Pancreas (tissue), 10 donors: ENCODE measurements around the gene ARHGAP32. TPM values are rescaled to one million over a fixed set of nuclear protein-coding genes. Genes with fewer than 3 reads are reported as not detected.
A peak's percentile ranks its signal among the peaks of the same experiment; 100 is the strongest.

Experiments
- ATAC-seq, 4 donors: fragments of 200-7000 bp; cut with Tn5 transposase; one replicate each; pipeline versions ENCODE4 v1.8.0 to v1.9.1; 2020; ENCODE audit warnings: mild to moderate bottlenecking in 4 of 4, moderate library complexity in 4 of 4
- DNase-seq, 6 donors: peaks; one replicate each; pipeline ENCODE4 v3.0.0-alpha.2; 2020
- FAIRE-seq: peaks from 2 replicates; lab custom pipeline; 2012; peaks lifted over from hg19 to GRCh38; lab: Jason Lieb, UNC
- H3K27ac ChIP-seq, 4 donors: fragments of 200-600 bp; sonication (generic); 1 replicate in 3 of 4; 2 replicates in 1 of 4; pipeline versions ENCODE4 v1.5.0 to v1.8.0; 2020
- H3K27me3 ChIP-seq, 4 donors: fragments of 200-600 bp; one replicate each; pipeline ENCODE4 v1.8.0; 2021
- H3K36me3 ChIP-seq, 3 donors: fragments of 200-600 bp; sonication (generic) in 1 of 3; one replicate each; pipeline versions ENCODE4 v1.5.0 to v1.8.0; 2020 to 2021
- H3K4me1 ChIP-seq, 3 donors: fragments of 200-600 bp; one replicate each; pipeline ENCODE4 v1.8.0; 2021
- H3K4me3 ChIP-seq, 4 donors: fragments of 200-600 bp; sonication (generic) in 2 of 4; one replicate each; pipeline versions ENCODE4 v1.5.0 to v1.8.0; 2020 to 2021
- H3K9me3 ChIP-seq, 4 donors: fragments of 200-600 bp; one replicate each; pipeline ENCODE4 v1.8.0; 2021
- WGBS, 2 donors: extraction: QIAGEN DNeasy Blood & Tissue Kit; methylation state at CpG; one replicate each; pipeline ENCODE4 v1.1.7; 2013; 5-methylcytosine and 5-hydroxymethylcytosine counted together
- intact Hi-C, 3 donors: fragments of 100-400 bp; cut with DNase I; formaldehyde crosslinking; loops; one replicate each; pipeline versions ENCODE4 v1.11.1 to v1.14.2; 2022
- polyA plus RNA-seq, 2 donors: library from polyadenylated mRNA; stranded (reverse); fragments of 200-250 nt; gene quantifications; one replicate each; pipeline ENCODE4 v1.2.3, GENCODE V29; 2013
- total RNA-seq, 6 donors: library from RNA; stranded (reverse); fragmentation: NEBNext Ultra II Directional in 4 of 6; extraction: Animal tissue kit (Norgen Biotek cat#: 25700) in 4 of 6; gene quantifications; one replicate each; pipeline versions ENCODE4 v1.2.1 to v1.2.4, GENCODE V29; 2021 to 2023
- TF ChIP-seq, protein P1 (sequence below), 4 donors: fragments of 200-600 bp; sonication (generic) in 3 of 4; IDR thresholded peaks; one replicate each; pipeline versions ENCODE4 v1.5.0 to v1.8.0; 2021; ENCODE audit warnings: antibody characterized with exemption in 4 of 4
- donor health status: healthy with polysubstance abuse.
- donor health status: DM: no; HTN: no; CAD: no; lungs with moderate emphysema.
- donor health status: DM: no; HTN: no; CAD: no.
- donor health status: control.
- donor health status: control.
- donor health status: Bipolar disorder and iron deficiency.
- donor health status: DM: yes; HTN: yes; CAD: no.
- donor health status: DM: no; HTN: no; CAD: no.
- donor health status: DM: no; HTN: no; CAD: no.
- donor health status: DM: yes; HTN: yes; CAD: no.

The ARHGAP32 gene
- total and polyA plus RNA-seq, 8 donors, result 5.0 to 36.6 (median 22.3) TPM

DNA sequence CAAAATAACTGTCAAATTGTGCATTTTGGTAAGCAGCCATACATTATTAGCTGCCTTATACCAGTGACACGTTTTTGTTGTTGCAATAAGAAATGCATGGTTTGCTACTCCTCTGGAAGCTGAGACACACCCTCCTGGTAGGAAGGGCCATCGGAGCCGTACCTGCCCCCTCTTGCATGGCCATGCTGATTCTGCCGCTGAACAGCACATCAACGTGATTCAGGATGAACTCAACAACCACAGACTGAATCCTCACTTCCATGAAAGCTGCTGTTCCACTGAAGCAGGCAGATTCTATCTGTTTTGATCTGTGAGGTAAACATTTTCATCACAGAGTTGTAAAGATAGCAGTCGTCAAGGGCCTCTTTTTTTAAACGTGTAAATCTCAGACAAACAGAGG, 210.9 kb downstream of the ARHGAP32 start:
- H3K27ac ChIP-seq, result no peak overlapping the region
- intact Hi-C loops, result no loop called here
- 56 to 66% methylated on average over 7 of the region's 7 CpGs for WGBS, 2 donors
- peaks cover 0 to 55% (median 11%) of the 10 kb centered on the region in 3 donors for H3K36me3 ChIP-seq
- H3K4me1 ChIP-seq, result no peaks in the 10 kb centered on the region
- no peak for FAIRE-seq
- no peaks in the 10 kb centered on the region for H3K9me3 ChIP-seq
- H3K4me3 ChIP-seq, result no peak overlapping the region
- TF ChIP-seq, protein P1, sequence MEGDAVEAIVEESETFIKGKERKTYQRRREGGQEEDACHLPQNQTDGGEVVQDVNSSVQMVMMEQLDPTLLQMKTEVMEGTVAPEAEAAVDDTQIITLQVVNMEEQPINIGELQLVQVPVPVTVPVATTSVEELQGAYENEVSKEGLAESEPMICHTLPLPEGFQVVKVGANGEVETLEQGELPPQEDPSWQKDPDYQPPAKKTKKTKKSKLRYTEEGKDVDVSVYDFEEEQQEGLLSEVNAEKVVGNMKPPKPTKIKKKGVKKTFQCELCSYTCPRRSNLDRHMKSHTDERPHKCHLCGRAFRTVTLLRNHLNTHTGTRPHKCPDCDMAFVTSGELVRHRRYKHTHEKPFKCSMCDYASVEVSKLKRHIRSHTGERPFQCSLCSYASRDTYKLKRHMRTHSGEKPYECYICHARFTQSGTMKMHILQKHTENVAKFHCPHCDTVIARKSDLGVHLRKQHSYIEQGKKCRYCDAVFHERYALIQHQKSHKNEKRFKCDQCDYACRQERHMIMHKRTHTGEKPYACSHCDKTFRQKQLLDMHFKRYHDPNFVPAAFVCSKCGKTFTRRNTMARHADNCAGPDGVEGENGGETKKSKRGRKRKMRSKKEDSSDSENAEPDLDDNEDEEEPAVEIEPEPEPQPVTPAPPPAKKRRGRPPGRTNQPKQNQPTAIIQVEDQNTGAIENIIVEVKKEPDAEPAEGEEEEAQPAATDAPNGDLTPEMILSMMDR (IDR thresholded peaks at IDR 0.05), result no peak
- no peak for DNase-seq
- ATAC-seq, result no peak
- H3K27me3 ChIP-seq, result no peaks in the 10 kb centered on the region

- Histone ChIP-seq H3K4me3 (no peak overlapping the region), H3K9me3 (no peaks in the 10 kb centered on the region), H3K36me3 (peaks cover 0 to 56% (median 5%) of the 10 kb centered on the region in 3 donors), H3K4me1 (no peaks in the 10 kb centered on the region), H3K27me3 (no peaks in the 10 kb centered on the region), H3K27ac (no peak overlapping the region)
- 93% methylated on average over 13 of the region's 13 CpGs for WGBS, 2 donors
- ATAC-seq (no peak), DNase-seq (no peak), FAIRE-seq (no peak)
- intact Hi-C loops, result no loop called here
- TF ChIP-seq, protein P1 (IDR thresholded peaks at IDR 0.05), result no peak
Measured at GRCh38 chr11:128970598-128971190, 221.4 kb downstream of the ARHGAP32 start.

DNA sequence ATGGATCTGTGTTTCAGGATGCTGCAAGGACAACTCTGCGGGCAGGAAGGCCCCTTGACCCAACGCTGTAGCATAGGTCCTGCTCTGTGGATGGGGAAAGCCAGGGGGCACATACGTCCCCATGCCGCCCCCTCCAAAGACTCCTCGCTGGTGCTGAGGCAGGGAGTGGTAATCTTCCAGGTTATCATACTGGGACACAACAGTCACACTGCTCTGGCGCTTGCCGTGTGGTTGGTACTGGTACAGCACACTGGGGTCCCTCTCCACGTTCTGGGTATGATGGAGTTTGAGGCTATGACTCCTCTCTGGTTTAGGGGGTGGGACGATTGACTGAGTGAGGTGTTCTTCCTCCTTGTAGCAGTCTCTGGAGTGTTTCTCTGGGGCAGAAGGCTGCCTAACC, 223.2 kb downstream of the ARHGAP32 start:
- no peak for DNase-seq
- Histone ChIP-seq H3K4me1 (no peaks in the 10 kb centered on the region), H3K27ac (no peak overlapping the region), H3K36me3 (peaks cover 0 to 46% (median 5%) of the 10 kb centered on the region in 3 donors), H3K9me3 (no peaks in the 10 kb centered on the region), H3K4me3 (no peak overlapping the region), H3K27me3 (no peaks in the 10 kb centered on the region)
- TF ChIP-seq, protein P1 (IDR thresholded peaks at IDR 0.05), result no peak
- 88 to 95% methylated on average over 9 of the region's 9 CpGs for WGBS, 2 donors
- no peak for FAIRE-seq
- ATAC-seq, result no peak
- intact Hi-C loops, result no loop called here

- no peaks in the 10 kb centered on the region for H3K27me3 ChIP-seq
- TF ChIP-seq, protein P1 (IDR thresholded peaks at IDR 0.05), result no peak
- FAIRE-seq, result no peak
- no peaks in the 10 kb centered on the region for H3K4me1 ChIP-seq
- no peak for ATAC-seq
- WGBS, 2 donors, result 87 to 90% methylated on average over 6 of the region's 6 CpGs
- no peaks in the 10 kb centered on the region for H3K9me3 ChIP-seq
- DNase-seq, result no peak
- intact Hi-C loops, result no loop called here
- peaks cover 0 to 33% (median 5%) of the 10 kb centered on the region in 3 donors for H3K36me3 ChIP-seq
- no peak overlapping the region for H3K27ac ChIP-seq
- H3K4me3 ChIP-seq, result no peak overlapping the region
Measured at GRCh38 chr11:128967578-128967977, 224.5 kb downstream of the ARHGAP32 start.

- TF ChIP-seq, protein P1 (IDR thresholded peaks at IDR 0.05), result no peak
- H3K27ac ChIP-seq, result no peak overlapping the region
- DNase-seq (no peak), FAIRE-seq (no peak), ATAC-seq (peak in 1 of 4 donors; percentile 31)
- H3K27me3 ChIP-seq, result no peaks in the 10 kb centered on the region
- H3K4me1 ChIP-seq, result no peaks in the 10 kb centered on the region
- 50 to 60% methylated on average over 4 of the region's 4 CpGs for WGBS, 2 donors
- H3K9me3 ChIP-seq, result no peaks in the 10 kb centered on the region
- peaks cover 0 to 19% (median 5%) of the 10 kb centered on the region in 3 donors for H3K36me3 ChIP-seq
- no peak overlapping the region for H3K4me3 ChIP-seq
- intact Hi-C loops, result no loop called here
Measured at GRCh38 chr11:128965485-128965884, 226.6 kb downstream of the ARHGAP32 start.
